GM12891 (cell line): ENCODE data around the gene GPR15LG.
A peak's percentile ranks its signal among the peaks of the same experiment; 100 is the strongest.

ENCODE experiments used
- POLR2A ChIP-seq: IDR thresholded peaks from 2 replicates; pipeline ENCODE4 v1.6.1; 2011; ENCODE audit warnings: low read depth, low read length, control low read depth
- POLR2AphosphoS5 ChIP-seq: IDR thresholded peaks from 2 replicates; pipeline ENCODE4 v1.6.1; 2011; ENCODE audit warnings: low read depth, low read length, control low read depth
- POU2F2 ChIP-seq: IDR thresholded peaks from 2 replicates; pipeline ENCODE4 v1.6.1; 2011; ENCODE audit warnings: low read depth, mild to moderate bottlenecking, control low read depth, low read length, moderate library complexity
- SPI1 ChIP-seq: IDR thresholded peaks from 2 replicates; pipeline ENCODE4 v1.6.1; 2011; ENCODE audit warnings: low read depth, low read length, control low read depth
- TAF1 ChIP-seq: IDR thresholded peaks from 2 replicates; pipeline ENCODE4 v1.6.1; 2011; ENCODE audit warnings: low read depth, low read length, control low read depth

DNA sequence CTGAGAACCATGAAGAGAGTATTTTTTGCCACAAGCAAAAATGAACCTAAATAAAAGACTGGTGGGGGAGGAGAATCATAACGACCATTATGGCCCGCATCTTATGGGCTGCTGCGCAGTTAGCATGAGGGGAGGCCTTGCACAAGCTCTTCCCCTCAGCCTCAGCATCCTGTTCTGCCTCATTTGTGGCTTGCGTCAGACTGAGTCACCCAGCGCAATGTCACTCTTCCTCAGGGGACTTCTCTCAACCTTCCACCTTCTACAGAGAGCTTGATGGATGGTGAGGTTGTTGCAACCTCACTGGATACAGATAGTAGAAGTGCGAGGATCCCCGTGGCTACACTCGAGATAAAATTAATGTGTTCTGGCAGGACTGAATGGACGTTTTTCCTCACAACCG lies 16.8 kb upstream of the GPR15LG start:
- TF ChIP-seq TAF1, result no peak
- TF ChIP-seq POLR2A, result 0 out of 2 replicates have a peak, but pooled peaks have one; percentile 22
- peak; percentile 57 for TF ChIP-seq POLR2AphosphoS5
- TF ChIP-seq SPI1, result no peak
- no peak for TF ChIP-seq POU2F2
